Femur (tissue), 1 donor: ENCODE data around the gene PAEP.

ENCODE experiments used
- DNase-seq: peaks from one replicate; pipeline ENCODE4 v3.0.0-alpha.2; 2017

PAEP gene

DNA sequence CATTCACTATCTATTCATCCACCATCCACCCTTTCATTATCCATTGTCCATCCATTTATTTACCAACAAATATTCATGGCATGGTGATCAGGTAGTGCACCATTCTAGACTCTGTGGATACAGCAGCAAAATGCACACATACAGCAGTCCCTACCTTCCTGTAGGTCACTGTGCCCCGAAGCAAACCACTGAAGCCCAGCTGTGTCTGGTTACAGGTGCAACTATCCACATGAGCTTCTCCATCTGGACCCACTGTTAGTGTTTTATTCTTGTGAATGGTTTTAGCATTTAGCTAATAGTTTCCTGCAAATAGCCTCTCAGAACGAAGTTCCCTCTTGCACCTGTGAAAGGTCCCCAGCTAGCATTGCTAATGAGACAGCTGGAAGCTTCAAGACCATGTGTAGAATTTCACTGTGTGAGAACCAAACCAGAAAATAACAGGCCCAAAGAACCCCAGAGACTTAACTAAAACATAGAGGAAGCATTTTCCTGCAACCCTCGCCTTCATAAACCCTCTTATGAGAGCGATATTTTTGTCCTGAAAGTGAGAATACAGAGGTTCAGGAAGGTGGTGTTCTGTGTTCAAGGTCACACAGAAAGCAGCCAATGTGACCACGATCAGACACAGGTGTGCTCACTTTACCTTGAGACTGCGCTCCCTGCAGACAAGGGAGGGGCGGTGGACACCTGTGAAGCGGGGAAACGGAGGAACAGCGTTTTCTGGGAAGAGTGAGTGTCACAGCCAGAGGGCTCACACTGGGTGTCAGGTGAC, 18.5 kb downstream of the PAEP start:
- no peak for DNase-seq

DNA sequence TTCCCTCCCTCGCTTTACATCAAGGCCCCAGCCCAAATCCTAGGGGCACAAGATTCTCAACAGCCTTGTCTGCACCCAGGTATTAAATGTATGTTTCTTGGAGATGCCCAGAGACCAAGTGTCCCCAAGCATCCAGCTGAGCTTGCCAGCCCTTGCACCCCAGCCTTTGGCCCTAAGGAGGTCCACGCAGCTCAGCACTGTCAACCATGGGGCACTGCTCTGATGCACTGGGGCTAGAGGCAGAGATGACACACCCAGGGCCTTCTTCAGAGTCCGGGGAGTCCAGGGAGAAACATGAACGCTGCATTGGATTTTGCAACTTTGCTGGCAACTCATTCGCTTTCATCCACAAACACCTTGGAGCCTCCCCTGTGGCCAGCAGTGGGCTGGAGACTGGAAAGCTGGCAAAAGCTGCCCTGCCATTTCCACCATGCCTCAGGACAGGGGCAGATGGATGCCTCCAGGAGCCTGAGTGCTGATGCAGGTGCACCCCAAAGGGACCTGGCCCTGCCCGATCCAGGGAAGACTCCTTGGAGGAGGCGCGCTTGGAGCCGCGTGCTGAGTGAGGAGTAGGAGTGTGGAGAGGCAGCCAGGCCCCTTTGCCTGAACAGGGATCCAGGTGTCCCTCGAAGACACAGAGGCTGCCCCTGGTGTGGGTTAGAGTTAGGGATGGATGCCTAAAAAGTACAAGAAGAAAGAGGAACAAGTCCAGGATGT, 19.3 kb downstream of the PAEP start:
- no peak for DNase-seq

DNA sequence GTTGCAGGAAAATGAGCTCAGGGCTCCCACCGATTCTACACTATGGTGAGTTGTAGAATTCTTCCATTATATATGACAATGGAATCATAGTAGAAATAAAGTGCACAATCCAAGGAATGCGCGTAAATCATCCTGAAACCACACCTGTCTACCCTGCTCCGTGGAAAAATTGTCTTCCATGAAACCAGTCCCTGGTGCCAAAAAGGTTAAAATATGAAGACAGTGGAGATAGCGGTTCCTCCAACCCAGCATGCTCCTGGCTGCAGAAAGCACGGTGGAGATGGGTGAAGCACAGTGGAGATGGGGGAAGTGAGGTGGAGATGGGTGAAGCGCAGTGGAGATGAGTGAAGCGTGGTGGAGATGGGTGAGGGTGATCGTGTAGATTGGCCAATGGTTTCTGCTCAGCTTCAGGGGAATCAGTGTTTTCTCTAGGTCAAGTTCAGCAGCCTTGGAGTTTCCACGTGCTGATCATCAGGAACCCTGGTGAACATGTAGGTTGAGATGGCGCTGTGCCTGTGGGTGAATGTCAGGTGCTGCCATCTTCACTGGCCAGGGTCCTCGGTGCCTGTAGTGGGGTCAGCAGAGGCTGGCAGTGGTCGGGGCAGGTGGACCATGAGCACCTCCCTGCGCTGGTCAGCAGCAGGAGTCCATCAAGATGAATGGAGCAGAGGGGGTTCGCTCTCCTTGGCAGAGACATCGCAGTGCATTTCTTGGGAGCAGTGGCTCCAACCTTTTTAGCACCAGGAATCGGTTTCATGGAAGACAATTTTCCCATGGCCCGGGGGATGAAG, 20.3 kb downstream of the PAEP start:
- no peak for DNase-seq

DNA sequence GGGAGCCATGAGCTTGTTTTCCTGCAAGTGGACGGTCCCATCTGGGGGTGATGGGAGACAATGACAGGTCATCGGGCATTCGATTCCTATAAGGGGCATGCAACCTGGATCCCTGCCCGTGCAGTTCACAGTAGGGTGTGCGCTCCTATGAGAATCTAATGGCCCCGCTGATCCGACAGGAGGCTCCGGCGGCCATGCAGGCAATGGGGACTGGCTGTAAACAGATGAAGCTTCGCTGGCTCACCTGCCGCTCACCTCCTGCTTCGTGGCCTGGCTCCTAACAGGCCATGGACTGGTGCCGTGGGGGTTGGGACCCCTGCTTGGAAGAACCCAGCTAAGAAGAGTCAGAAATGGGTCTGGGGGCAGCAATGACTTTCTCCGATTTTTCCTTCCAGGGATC, 21.0 kb downstream of the PAEP start:
- DNase-seq, result no peak

DNA sequence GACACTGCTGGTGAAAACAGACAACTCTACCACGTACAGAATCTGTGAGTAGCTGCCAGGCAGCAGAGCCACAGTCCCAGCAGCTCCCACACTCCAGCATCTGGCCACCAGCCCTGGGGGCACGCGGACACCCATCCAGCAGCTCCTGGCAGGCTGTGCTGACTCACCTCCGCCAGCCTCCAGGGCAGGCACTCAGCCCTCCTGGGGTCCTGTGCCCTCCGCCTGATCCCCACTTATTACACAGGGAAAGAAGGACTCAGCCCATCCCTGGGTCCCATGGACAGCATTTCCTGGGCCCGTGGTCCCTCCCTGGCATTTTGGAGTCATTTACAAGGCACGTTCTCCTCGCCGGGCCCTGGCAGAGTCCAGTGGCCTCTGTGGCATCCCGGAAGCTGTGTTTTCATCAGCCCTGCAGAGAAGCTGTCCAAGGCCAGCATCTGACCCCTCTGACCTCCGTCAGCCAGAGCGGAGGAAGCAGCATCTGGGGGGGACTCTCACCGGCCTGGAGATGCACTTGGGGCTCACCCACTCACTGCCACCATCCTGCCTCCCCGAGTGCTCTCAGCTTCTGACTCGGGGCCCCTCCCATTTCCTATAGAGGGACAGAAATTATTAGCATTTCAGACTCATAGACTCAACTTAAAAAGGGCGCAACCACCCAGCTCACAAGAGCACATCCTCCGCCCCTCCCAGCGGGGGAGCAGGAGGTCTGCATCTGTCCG, 21.6 kb downstream of the PAEP start:
- DNase-seq, result no peak

DNA sequence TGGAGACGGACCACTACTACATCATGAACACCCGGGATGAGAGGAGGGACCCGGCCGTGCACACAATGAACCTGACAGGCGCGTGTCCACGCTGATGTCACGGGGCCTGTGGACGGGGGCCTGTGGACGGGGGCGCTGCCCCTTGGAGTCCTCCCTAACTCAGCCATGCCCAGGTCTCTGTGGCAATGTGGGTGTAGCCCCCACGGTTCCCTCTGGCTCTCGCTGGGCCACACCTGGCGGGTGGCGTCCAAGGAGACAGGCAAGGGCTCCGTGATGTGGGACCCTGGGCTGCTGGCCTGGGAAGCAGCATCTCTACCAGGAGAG, 22.1 kb downstream of the PAEP start:
- no peak for DNase-seq

DNA sequence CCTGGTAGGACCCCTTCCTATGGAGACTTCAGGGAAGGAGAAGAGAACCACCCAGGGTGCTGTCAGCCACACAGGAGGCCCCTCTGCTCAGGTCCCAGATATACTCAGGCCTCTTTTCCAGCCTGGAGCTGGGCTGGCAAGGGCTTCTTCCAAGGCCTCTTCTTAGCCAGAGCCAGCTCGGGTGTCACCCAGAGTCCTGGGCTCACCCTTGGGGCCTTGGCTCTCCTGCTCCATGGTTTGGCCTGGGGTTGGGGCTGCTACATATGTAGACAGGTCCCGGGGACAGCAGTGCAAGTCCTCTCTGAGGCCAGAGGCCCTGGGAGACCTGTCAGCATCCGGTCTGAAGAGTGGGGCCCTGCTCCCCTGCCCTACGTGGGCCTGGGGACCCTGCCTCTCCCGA, 22.8 kb downstream of the PAEP start:
- no peak for DNase-seq

DNA sequence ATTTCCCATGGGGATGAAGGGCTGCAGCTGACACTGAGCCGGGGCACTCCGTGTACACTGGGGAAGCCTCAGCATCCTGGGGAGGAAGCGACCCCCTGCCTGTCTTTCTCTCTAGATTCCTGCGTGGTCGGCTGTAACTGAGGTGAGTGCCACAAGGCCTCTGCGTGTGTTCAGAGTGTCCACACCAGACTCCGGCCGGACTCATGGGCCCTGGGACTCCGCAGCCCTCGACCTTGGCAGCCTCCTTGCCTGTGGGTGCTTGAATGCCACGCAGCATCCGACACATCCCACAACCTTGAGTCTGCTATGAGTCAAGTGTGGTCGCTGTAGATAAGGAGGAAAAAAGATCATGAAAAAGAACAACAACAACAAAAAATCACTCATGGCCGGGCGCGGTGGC, 23.4 kb downstream of the PAEP start:
- no peak for DNase-seq

DNA sequence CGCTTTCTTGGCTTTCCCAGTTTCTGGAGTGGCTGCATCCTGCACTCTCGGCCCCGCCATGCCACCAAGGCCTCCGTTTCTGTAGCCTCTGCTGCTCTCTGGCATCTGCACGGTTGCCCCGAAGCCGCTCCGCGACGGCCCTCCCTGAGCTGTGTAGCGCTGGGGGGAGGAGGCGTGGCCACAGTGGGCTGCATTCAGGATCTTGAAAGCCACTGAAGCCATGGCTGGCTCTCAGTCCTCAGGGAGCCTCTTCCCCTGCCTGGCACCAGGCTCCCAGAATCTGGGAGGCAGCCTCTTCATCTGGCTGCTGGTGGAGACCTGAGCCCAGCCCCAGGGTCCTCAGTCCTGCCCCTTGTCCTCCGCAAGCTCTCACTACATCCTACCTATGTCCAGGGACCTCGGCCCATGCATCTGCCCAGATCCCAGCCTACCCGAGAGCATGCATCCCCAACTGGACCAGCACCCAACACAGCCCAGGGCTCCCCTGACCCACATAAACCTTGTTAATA, 25.1 kb downstream of the PAEP start:
- no peak for DNase-seq

DNA sequence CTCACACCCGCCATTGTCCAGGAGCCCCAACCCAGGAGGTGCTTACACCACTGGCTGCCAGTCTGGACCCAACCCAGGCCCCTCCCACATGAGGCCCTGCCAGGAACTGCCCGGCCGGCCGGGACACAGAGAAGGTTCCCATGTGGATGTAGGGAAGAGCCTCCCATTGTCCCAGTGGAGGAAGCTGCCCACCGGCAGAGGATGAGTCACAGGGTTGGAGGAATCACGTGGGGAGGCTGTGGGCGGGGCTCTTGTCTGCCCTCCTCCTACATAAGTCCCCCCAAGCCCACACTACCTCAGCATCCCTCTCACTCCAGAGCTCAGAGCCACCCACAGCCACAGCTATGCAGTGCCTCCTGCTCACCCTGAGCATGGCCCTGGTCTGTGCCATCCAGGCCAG, 26.1 kb downstream of the PAEP start:
- no peak for DNase-seq

DNA sequence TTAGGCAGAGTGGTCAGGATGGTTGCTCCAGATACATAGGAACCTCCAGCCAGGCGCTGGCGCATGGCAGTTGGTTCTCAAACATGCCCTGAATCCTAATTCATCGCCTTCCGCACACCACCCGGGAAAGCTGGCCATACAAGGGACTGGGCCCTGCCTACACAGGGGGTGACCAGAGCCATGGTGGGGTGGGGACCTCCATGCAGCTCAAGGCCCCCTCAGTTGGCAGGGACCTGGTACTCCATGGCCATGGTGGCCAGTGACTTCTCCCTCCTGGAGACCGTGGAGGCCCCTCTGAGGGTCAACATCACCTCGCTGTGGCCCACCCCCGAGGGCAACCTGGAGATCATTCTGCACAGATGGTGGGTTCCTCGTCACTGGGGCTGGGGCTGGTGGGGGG, 26.8 kb downstream of the PAEP start:
- no peak for DNase-seq

DNA sequence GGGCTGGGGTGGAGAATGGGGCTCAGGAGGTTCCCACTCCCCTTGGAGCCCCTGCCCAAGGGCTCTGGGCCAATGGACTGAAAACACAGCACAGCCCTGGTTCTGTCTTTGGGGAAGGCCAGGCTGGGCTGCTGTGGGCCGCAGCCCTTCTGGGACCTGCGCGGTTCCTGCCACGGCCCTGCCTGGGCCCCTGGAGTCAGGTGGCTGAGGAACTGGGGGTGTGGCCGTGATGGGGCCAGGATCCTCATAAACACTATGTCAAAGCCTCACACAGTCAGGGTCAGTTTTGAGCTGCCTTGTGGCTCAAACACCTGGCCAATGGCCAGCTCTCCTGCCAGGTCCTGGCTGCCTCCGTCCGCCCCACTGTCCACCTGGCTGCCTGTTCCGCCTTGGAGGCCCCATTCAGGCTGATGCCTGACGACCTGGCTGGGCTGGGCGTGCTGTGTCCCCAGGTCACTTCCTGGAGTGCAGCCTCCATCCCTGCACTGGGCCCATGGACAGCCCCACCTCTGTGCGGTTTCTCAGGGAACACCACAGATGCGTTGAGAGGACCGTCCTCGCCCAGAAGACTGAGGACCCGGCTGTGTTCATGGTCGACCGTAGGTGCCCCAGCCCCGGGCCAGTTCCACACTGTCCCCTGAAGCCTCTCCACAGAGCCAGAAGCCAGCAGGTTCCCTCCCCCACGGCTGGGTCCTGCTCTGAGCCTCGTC, 27.5 kb downstream of the PAEP start:
- DNase-seq, result no peak

DNA sequence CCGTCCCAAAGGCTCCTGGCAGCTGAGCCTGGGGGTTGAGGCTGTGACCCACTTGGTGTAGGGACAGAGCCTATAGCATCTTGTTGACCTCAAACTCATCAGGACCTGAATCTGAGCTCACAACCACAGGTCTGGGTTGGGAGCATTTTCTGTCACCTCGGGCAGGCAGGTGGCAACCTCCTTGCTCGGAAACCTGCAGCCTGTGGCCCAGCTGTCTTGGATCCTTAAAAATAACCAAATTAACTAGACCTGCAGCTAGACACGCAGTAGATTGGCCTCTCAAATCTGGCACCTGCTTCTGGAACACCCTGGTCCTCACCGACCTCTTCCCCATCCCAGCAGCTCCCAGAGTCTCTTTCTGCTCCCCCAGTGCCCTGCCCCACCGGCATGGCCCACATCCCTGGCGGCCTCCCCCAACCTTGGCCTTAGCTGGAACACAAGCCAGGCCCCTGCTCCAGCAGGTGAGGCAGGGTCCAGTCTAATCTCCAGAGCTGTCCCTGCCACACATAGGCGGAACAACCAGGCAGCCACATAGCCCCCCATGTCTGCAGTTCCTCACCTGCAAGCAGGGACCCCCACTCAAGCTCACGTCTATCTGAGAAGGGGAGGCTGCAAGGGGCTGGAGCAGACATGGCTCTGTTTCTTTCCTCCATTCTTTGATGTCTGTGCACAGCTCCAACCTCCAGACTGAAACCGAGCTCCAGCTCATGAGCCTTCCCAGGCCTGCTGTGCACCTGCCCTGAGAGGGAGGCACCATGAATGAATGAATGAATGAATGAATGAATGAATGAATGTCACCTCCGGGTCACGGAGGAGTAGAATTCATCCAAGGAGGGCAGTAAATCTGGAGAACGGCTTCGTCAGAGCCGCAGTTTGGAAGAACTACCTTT, 28.3 kb downstream of the PAEP start:
- no peak for DNase-seq

DNA sequence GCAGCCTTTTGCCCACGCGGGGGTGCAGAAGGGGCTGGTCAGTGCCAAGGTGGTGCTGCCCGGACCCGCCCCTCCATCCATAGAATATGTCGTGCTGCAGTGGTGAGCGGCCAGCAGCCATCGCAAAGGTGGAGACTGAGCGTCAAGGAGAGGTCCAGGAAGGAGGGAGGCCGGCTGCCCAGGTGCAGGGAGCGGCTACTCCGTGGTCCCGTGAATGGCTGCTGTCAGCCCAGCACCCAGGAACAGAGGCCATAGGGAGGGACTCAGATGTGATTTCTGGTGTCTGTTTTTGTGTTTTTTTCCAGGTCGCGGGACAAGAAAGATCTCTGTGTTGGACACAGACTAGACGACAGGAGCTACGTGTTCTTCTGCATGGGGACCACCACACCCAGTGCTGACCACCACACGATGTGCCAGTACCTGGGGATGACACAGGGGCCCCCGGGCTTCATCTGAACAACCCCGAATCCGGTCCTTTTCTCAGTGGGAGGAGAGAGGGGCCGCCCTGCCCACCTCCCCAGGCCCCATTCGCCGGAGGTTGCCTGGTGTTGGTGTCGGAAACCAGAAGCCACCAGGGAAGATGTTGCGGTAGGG, 29.0 kb downstream of the PAEP start:
- DNase-seq, result no peak

DNA sequence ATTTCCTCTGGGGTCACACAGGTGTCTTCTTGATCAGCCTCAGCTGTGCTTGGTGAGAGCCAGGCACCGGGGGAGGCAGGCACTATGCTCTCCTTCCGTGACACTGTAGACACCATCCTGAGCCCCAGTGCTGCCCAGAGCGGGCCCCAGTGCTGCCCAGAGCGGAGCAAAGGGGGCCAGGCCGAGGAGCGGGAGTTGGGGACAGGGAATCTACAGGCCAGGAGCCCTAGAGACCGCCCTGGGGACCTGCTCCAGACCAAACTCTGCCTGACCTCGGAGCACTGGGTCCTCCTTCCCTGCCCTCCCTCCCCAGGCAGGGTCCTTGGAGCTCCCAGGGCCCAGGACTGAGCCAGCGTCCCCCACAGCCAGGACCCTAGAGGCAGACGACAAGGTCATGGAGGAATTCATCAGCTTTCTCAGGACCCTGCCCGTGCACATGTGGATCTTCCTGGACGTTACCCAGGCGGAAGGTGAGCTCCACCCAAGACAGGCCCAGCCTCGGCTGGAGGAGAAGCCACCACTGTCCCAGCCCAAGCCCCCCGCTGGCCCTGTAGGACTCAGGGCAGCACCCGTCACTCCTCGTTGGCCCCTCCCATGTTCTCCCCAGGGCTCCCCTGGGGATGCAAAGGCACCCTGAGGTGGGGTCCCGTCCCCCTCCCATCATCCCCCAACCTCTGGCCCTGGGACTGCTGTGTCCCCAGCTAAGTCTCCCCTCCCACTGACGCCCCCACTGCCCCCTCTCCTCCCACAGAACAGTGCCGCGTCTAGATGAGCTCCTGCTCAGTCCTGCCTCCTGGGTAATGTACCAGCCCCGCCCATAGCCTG, 30.2 kb downstream of the PAEP start:
- DNase-seq, result no peak

DNA sequence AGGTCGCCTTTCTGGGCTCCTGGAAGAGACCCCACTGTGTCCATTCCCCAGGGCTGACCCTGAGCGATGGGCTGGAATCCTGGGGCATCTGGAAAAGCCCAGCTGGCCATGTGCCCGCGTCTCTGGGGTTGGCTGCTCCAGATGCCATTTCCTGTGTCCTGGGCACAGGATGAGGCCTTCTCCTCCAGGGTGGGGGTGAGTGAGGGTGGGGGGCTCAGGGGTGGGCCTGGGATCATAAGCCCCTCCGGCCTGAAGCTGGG, 30.7 kb downstream of the PAEP start:
- no peak for DNase-seq

DNA sequence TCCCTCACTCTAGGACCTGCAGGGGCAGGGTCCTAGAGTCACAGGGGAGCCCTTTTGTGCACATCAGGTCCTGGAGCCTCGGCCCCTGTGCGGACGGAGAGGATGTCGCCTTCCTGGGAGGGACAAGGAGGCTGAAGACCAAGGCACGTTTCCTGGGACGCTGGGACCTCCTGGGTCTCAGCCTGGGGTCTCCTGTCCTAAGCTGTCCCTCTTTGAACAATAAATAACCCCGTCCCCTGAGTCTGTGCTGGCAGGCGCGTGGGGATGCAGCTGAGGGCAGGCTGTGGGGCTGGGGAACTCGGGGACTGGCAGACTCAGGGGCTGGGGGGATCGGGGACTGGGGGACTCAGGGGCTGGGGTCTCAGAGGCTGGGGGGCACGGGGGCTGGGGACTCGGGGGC, 31.1 kb downstream of the PAEP start:
- DNase-seq, result no peak

DNA sequence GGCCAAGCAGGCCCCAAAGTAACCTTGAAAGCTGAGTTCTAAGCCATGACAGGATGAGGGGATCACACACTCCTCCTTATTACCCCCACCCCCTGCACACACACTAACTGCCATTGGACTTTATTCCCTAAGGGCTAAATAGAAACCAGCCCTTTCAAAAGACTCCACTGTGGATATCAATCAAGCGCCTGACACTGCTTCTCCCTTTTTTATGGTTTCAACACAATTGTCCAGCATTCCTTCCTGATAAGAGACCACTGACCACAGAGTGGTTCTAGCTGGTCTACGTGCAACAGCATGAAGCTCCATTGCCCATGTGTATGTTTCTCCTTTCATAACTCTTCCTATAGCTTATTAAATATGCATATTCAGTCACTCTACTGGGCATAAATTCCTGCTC, 34.7 kb downstream of the PAEP start:
- no peak for DNase-seq

DNA sequence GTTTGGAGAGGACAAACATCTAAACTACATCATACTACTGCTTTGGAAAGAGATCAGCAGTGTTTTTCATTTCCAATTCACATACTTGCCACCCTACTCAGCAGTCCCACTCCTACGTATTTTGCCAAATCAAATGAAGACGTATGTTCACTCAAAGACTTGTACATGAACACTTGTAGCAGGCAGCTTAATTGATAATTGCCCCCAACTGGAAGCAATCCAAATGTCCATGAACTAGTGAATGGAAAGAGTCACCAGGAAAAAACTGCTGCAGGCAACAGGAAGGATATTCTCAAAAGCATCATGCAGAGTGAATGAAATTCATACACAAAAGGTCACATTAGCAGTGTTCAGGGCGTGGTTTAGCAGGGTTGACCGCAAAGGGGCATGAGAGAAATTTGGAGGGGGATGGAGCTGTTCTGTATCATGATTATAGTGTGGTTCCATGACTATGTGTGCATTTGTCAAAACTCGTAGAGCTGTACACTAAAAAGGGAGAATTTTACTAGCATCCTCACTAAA, 38.8 kb downstream of the PAEP start:
- DNase-seq, result no peak

DNA sequence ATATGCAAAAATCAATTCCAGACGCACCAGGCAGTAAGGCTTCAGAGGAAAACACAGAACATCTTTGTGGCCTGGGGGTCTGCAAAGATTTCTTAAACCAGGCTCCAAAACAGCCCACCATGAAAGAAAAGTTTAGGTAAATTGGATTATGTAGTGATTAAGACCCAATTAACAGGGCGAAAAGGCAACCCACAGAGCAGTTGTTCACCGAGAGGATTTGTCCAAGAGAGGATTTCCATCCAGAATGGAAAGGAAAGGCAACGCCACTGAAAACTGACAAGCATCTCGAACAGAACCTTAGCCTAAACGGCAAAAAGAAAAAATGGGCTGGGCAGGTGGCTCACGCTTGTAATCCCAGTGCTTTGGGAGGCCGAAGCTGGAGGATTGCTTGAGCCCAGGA, 40.4 kb downstream of the PAEP start:
- no peak for DNase-seq
